NCI-H2196 treated with DMSO at 0.1 percent for 48 hours (cell line): ENCODE measurements around the gene CHST12.
"Not testable (repeated sequence)": the region's sequence is repeated elsewhere in the genome, so short reads cannot be mapped to it uniquely, and the experiment has no call there.

ENCODE experiments used
- DNase-seq: peaks from one replicate; lab custom pipeline; 2025; ENCODE audit not compliant: unreplicated experiment; lab: John Stamatoyannopoulos, UW

The CHST12 gene

DNA sequence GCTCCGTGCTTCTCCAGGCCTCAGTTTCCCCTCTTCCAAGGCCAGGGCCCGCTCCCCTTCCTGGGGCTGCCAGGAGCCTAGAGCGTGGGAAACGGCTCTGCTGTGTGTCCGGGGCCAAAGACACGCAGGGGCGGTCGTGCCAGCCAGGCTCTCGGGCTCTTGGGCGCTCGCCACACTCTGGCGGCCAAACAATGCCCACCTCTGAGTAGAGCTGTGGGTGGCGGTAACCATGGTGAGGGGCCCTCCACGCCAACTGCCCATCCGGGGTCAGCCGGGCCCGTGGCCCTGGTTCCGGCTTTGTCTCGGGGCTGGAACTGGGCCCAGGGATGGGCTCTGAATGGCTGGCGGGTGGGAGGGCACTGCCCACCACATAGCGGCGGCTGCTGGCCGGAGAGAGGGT, 56.8 kb downstream of the CHST12 start:
- no peak for DNase-seq

DNA sequence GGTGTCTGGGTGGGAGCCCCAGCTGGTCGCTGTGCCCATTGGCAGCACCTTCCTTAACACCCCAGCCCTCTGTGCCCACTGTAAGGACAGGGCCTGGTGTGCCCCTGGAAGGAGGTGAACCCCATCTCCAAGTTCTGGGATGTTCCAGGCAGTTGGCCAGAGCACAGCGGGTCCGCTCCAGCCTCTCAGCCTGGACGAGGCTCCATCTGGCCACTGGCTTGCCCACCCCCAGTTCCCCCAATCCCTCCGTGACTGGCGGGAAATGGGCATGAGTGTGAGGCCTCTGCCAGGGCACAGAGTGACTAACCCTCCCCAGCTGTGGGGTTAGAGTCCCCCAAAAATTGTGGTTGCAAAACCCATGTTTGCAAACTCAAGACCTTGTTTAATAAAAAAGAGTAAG, 57.2 kb downstream of the CHST12 start:
- no peak for DNase-seq

DNA sequence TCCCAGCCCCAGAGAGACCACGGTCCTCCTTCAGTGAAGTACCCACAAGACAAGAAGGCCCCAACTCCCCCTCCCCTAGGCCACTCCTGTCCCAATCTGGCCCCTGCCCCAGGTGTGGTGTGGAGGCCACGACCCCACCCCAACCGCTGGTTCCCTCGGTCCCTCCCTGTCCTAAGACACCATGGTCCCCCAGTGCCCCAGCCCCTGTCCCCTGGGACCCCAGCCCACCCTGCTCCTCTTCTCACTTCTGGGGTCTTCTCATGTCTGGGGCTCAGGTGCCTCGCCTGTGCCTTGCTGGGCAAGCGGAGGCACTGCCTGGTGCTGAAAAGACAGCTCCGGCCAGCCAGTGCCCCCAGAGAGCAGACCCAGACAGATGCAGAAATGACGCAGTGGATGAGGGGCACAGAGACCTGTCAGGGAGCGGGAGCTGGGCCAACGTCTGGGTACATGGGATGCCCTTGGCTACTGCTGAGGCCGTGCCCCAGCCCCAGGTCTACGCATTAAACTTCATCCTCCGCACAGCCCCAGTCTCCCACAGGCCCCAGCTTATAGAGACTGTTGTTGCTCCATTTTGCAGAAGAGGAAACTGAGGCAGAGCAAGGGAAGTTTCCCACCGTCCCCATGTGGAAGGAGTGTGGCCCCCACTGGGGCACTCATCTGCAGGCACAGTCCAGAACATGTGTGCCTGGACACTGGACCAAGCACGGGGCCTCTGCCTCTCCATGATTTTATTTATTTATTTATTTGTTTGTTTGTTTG, 58.0 kb downstream of the CHST12 start:
- no peak for DNase-seq

GRCh38 chr7:2462731-2463130, 59.3 kb downstream of the CHST12 start:
- DNase-seq = no peak

GRCh38 chr7:2465928-2466327, 62.5 kb downstream of the CHST12 start:
- DNase-seq = no peak

- DNase-seq = no peak
Observed at GRCh38 chr7:2466675-2467074, 63.3 kb downstream of the CHST12 start.

GRCh38 chr7:2468227-2468626, 64.8 kb downstream of the CHST12 start:
- DNase-seq = no peak

GRCh38 chr7:2469460-2470203, 66.2 kb downstream of the CHST12 start:
- not testable (repeated sequence) for DNase-seq

GRCh38 chr7:2470204-2471021, 67.0 kb downstream of the CHST12 start:
- DNase-seq = no peak

DNA sequence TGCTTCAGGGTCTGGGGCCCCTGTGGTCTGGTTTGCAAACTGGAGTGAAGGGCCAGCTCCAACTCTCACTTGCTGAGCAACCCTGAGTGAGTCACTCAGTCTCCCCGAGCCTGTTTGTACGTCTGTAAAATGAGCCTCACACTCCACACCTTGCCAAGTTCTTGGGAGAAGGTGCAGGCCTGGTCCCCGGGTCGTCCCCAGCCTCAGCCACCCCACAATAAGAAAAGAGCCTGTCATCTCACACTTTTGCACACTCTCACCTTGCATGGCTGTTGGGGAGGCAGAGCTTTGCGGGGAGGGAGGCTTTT, 67.6 kb downstream of the CHST12 start:
- DNase-seq = no peak

GRCh38 chr7:2471396-2471795, 68.0 kb downstream of the CHST12 start:
- DNase-seq = peak; percentile 47

- no peak for DNase-seq
Observed at GRCh38 chr7:2472739-2473138, 69.3 kb downstream of the CHST12 start.

DNA sequence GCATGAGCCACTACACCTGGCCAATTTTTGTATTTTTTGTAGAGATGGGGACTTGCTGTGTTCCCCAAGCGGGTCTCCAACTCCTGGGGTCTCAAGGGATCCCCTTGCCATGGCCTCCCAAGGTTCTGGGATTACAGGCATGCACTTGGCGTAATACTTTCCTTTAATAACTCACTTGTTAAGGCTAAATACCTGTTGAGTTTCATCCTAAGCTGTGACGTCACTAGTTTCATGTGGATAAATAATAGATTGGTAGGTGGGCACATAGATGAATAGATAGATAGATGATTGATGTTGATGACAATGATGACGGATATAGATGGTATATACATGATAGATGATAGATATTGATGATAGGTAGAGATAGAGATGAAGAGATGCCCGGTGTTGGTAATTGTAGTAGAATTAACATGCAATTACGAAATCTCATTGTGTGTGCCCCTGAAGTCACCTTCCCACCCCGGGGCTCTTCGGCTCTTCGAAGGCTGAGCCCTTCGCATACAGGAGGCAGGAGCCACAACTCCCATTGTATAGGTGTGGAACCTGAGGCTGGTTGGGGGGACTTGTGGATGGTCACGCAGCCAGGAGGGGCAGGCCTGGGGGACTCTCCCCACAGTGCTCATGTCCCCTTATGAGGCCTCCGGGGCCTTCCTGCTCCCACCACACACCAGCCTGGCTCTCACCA, 70.2 kb downstream of the CHST12 start:
- DNase-seq = no peak

- no peak for DNase-seq
Observed at GRCh38 chr7:2474224-2474623, 70.8 kb downstream of the CHST12 start.

DNA sequence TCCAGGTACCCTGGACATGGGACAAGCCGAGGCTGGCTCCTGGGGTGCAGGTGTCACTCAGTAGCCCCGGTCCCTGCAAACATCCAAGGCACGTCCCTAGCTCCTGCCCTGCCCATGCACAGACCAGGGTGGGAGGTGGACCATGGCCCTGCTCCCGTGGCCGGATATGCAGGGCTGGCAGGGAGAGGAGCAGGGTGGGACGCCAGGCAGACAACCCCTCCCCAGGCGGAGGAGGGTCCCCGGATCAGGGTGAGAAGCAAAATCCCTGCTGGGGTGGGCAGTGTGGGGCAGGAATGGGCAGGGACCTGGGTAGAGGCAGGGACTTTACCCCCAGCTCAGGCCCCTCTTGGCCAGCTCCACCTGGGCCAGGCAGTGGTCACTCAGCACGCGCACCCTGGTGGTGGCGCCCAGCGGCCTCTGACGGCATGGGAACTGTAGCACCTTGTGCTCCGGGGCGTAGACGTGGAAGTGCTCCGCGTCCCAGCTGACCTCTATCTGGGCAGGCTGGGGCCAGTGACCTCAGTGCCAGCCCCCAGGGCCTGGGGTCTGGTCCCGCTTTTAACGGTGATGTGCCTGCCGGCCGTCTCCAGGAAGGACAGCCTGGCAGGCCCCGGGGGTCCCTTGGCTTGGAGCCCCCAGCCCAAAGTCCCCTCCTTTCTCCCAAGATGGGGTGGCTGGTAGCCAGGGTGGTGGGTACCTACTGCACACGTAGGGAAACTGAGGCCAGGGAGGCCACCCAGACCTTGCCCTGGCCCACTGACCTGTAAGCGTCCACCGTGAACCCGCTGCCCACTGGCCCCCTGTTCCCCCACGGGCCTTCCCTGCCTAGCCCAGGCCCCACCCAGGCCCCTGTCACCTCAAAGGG, 71.6 kb downstream of the CHST12 start:
- no peak for DNase-seq

DNA sequence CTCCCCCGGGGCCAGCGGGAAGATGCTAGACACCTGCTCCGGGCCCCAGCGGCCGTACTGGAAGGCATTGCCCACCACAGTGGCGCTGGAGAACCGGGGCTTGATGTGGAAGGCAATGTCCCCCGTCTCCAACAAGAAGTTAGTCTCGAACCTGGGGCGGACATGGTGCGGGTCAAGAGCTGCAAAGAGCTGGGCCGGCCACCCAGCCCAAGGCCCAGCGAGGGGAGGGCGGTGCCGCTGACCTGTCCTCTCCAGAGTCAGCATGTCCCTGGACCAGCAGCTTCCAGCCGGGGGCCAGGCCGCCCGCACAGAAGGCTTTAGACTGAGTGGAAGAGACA, 72.2 kb downstream of the CHST12 start:
- no peak for DNase-seq

DNA sequence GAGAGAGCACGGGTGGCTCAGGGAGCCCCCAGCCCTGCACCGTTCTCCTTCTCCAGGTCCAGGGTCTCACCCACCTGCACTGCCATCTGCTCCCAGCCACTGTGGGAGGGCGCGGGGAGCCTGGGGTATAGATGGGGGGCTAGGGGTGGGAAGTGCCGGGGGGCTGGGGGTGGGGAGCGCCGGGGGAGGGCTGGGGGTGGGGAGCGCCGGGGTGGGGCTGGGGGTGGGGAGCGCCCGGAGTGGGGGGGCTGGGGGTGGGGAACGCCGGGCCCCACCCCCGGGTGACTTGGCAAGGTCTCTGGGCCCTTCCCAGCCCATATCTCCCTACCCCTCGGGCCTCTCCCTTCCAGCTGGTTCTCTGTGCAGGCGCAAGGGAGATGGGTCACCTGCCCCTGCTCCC, 72.9 kb downstream of the CHST12 start, which contains the start of gene GRIFIN:
GRIFIN (minus strand) TSS at position 101 of the 400 bp plus-strand sequence; CDS start at position 86, 15 bp downstream.
- no peak for DNase-seq

DNA sequence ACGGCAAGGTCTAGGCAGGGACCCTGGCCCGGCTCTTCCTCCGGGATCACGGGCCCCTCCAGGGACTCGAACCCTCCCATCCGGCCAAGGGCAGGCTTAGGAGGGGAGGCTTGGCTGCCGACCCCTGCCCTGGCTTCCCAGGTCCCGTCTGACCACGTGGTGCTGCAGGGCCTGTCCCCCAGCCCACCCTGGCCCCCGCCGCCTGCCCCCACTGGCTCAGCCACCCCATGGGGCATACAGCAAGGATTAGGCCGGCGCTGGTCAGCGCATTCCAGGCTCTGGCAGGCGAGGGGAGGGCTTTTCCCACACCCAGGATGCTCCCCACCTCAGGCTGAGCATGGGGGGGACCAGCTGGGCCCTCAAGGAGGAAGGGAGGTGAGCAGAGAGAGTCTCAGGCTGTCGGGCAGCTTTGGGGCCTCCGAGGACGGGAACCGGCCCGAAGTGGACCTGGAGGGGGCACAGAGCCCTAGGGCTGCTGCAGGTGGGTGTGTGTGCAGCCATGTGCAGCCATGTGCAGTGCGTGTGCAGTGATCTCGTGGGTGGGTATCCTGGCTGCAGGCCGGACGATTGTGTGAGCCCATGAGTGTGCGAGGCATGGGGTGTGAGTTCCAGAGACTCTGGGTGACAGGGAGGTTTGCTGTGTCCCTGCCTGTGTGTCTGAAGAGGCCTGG, 73.5 kb downstream of the CHST12 start:
- DNase-seq = no peak

DNA sequence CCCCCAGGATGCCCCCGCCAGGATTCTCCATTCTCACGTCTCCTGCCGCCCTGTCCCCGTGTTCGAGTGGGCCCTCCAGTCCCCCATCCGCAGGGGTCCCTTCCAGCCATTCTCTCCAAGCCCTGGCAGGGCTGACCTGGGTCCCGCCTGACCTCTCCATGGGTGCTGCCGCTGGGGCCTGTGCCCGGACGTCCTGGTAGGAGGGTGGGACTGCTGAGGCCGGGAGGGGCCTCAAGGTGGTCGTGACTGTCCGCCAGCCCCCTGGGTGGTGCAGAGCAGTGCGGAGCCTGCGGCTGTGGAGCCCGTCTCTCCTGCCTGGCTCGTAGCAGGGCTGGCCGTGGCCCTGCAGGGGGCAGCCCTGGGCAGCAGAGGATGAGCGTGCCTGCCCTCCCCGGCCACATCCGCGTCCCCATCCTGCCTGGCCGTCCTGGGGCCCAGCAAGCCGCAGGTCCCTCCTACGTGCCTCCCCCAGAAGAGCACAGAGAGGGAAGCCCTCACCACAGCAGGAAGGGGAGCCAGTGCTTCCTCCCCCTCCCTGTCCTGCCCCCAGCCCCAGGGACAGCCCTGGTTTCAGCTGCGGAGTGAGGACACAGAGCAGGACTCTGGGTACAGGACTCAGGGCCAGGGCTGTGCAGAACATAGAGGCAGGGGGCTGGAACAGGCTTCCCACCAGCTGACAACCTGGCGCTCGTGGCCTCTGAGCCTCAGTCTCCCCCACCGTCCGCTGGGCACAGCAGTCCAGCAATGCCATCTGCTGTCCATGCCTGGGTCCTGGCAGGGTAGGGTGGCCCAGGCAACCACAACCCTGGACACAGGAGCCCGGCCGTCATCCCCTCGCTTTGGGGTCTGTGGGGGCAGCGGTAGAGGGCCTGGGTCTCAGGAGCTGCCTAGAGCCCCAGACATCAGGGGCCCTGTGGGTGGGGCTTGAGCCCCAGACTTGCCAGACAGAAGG, 74.3 kb downstream of the CHST12 start:
- peak; percentile 11 for DNase-seq
